K562 treated with DMSO at 1 percent for 48 hours (cell line): ENCODE measurements around the gene PPOX. TPM values are rescaled to one million over a fixed set of nuclear protein-coding genes. Genes with fewer than 3 reads are reported as not detected.

Source experiments
- total RNA-seq: library from RNA; unstranded; fragments of 300-600 nt; gene quantifications from 2 replicates; pipeline ENCODE4 v1.2.3, GENCODE V29; 2022; ENCODE audit warnings: low replicate concordance; ENCODE audit errors: extremely low read depth

Gene PPOX
- total RNA-seq: not detected in 2 replicates

GRCh38 chr1:161165742-161166668 is at the start of gene PPOX:
Gene PPOX (plus strand): TSS chr1:161166426. CDS start chr1:161166848, 422 bp downstream.

GRCh38 chr1:161117759-161118581 is 48.3 kb upstream of the PPOX start, which contains the start of the genes NIT1 and PFDN2:
Gene NIT1 (plus strand): TSS chr1:161118105. CDS start chr1:161118177, 72 bp downstream.
Gene PFDN2 (minus strand): TSS chr1:161118037. CDS start chr1:161118026, 11 bp downstream.

DNA sequence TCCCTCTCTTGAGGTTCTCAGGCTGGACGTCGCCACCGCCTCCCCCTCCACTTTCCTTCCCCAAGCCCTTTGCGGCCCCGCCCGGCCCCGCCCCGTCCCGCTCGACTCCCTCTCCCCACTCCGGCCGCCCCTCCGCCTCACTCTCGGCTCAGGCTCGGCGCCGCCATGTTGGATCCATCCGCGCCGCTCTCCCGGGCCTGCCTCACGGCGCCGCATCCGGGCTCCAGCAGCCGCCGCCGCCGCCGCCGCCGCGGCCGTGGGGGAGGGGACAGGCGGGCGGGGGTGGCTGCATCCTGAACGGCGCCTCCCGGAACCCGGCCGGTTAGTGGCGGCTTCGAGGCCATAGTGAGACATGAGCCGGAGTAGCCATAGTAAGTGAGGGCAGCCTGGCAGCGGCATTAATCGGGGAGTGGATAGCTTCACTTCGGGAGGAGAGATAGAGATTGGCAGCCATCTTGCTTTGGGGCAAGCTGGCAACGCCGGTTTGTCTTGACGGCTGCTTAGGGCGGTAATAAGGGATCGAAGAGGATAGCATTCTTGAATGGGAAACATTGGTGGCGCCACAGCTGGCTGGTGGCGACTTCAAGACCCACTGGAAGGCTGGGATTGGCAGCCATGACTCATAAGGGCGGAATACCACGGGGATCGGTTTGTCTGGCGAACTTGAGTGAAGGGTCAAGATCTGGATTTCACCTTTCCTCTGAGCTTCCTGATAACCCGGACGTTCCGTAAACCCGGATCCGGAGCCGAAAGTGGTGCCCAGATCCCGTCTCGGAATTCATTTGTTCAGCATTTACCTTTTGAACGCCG is 33.6 kb upstream of the PPOX start, which contains the start of gene DEDD:
TSS of gene DEDD (minus strand) at position 258 of the 810 bp plus-strand sequence. CDS start 8,205 bp downstream, outside the sequence.

GRCh38 chr1:161153682-161154337 is 12.4 kb upstream of the PPOX start, which contains the start of gene UFC1:
Gene UFC1 (plus strand): TSS chr1:161153978. CDS start chr1:161153998, 20 bp downstream.

GRCh38 chr1:161159087-161159912 is 6.9 kb upstream of the PPOX start, which contains the start of gene USP21:
Gene USP21 (plus strand): TSS chr1:161159500. CDS start chr1:161160641, 1,141 bp downstream.

DNA sequence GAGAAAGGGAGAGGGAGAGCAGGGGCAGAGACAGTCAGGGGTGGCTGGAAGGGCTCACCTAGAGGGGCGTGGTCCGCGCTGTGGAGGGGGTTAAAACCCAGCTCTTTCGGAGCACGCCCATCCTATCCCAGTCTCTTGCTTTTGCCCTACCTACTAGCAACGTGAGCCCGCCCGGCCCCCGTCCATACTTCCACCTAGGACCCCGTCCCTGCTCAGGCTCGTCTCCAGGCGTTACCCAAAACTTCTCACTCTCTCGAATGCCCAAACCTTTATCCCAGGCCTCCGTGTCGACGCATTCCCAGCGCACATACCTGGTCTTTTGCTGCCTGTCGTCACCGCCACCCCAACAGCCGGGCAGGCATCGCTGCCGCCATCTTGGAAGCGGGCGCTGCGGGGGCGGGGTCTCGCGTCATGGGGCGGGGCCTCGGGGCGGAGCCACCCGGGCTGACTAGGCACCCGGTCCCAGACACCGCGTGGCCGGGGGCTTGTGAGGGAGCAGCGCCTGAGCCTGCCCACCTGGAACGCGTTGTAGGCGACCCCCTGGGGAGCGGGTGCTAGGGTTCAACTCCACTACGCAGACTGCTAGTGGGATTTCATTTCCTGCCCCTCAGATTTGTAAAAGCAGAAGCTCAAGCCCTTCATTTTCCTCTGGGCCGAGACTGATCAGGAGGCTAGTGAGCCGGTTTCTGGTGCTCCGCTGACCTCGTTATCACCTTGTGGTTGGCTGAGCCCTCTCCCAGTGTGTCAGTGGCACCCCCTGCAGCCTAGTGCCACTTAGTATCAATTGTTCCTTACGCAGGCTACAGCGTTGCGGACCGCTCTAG is 11.1 kb downstream of the PPOX start, which contains the start of gene B4GALT3:
TSS of gene B4GALT3 (minus strand) at position 396 of the 824 bp plus-strand sequence. CDS start 1,447 bp downstream, outside the sequence.

DNA sequence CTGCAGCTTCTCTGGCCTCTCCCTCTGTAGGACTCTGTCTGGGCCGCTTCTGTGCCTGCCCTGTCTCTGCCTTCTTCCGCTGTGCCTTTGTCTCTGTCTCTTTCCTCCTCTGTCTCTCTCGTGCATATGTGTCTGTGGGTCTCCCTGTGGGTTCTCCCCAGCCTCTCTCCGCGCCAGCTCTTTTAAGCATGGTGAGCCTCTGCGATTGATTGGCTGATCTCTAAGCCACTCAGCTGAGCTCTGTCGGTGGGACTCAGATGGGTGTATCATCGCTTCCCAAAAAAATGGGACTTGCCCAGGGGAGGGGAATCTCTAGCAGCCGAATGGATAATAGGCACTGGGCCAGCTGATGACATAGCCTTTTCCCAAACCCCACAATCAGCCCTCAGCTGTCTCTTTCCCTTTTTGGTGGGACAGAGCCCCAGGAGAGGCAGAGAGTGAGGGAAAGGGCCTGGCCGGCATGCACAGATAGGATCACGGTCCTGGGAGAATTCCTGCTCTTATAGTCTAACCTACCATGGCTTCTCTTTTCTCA is 32.7 kb downstream of the PPOX start, which contains the start of gene ADAMTS4:
TSS of gene ADAMTS4 (minus strand) at position 158 of the 535 bp plus-strand sequence. CDS start 427 bp downstream, outside the sequence.

DNA sequence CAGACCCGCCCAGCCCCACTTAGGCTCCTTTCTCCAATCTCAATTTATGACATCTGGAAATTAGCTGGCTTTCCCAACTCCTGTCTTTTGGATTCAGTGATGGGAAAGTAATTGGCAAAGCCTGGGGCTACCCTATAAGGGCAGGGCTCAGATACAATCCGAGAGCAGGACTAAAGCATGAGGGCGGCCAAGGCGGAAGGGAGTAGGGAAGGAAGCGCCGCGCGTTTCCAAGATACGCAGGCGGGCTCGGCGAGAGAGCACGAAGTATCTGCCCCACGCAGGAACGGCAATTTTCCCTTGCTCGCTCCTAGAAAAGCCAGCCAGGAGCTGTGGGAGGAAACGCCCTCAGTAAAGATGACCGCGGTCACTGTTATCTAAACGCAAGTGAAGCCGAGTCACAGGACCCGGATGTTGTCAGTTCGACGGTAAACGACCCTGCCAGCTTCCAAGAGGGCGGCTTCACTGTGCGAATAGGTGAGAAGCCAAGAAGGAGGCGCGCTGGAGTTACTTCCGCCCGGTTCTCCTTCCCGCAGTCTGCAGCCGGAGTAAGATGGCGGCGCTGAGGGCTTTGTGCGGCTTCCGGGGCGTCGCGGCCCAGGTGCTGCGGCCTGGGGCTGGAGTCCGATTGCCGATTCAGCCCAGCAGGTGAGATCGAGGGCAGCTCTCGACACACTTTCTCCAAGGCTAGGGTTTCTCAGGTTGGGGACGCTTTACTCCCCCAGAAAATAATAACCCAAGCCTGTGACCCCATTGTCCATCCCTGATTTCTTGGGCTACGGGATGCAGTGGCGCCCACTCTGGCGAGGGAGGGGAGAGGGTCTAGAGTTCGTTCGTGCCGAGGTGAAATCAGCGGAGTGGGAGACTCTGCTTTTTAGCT is 35.8 kb downstream of the PPOX start, which contains the start of gene NDUFS2:
TSS of gene NDUFS2 (plus strand) at position 532 of the 877 bp plus-strand sequence. CDS start at position 551, 19 bp downstream.

GRCh38 chr1:161215076-161215475 is 48.9 kb downstream of the PPOX start, which contains the start of gene FCER1G:
Gene FCER1G (plus strand): TSS chr1:161215295. CDS start chr1:161215322, 27 bp downstream.

Other genes with a start within 250 kb of the PPOX start
- not detected in 2 replicates for gene ITLN2, start 211.6 kb upstream of the PPOX start, total RNA-seq
- gene F11R, start 145.3 kb upstream of the PPOX start, total RNA-seq: not detected in 2 replicates
- gene TSTD1, start 127.5 kb upstream of the PPOX start, total RNA-seq: not detected in 2 replicates
- gene USF1, start 120.4 kb upstream of the PPOX start, total RNA-seq: not detected in 2 replicates
- not detected in 2 replicates for gene ARHGAP30, start 96.5 kb upstream of the PPOX start, total RNA-seq
- not detected in 2 replicates for gene NECTIN4, start 76.9 kb upstream of the PPOX start, total RNA-seq
- gene KLHDC9, start 68.1 kb upstream of the PPOX start, total RNA-seq: not detected in 2 replicates
- gene PFDN2, start 48.4 kb upstream of the PPOX start, total RNA-seq: not detected in 2 replicates
- not detected in 2 replicates for gene NIT1, start 48.3 kb upstream of the PPOX start, total RNA-seq
- gene DEDD, start 33.8 kb upstream of the PPOX start, total RNA-seq: not detected in 2 replicates
- 444 TPM in 1 of 2 replicates, not detected in the other for gene UFC1, start 12.4 kb upstream of the PPOX start, total RNA-seq
- gene USP21, start 6.9 kb upstream of the PPOX start, total RNA-seq: not detected in 2 replicates
- gene B4GALT3, start 11.1 kb downstream of the PPOX start, total RNA-seq: not detected in 2 replicates
- gene ADAMTS4, start 32.6 kb downstream of the PPOX start, total RNA-seq: not detected in 2 replicates
- gene NDUFS2, start 35.9 kb downstream of the PPOX start, total RNA-seq: not detected in 2 replicates
- gene FCER1G, start 48.9 kb downstream of the PPOX start, total RNA-seq: not detected in 2 replicates
- not detected in 2 replicates for gene APOA2, start 57.2 kb downstream of the PPOX start, total RNA-seq
- not detected in 2 replicates for gene TOMM40L, start 59.6 kb downstream of the PPOX start, total RNA-seq
- gene NR1I3, start 71.8 kb downstream of the PPOX start, total RNA-seq: not detected in 2 replicates
- gene PCP4L1, start 92.3 kb downstream of the PPOX start, total RNA-seq: not detected in 2 replicates
- not detected in 2 replicates for gene MPZ, start 143.5 kb downstream of the PPOX start, total RNA-seq
- not detected in 2 replicates for gene SDHC, start 148.0 kb downstream of the PPOX start, total RNA-seq
- gene CFAP126, start 201.4 kb downstream of the PPOX start, total RNA-seq: not detected in 2 replicates